Measurements from ENCODE around the gene DYNLRB1.

DNA sequence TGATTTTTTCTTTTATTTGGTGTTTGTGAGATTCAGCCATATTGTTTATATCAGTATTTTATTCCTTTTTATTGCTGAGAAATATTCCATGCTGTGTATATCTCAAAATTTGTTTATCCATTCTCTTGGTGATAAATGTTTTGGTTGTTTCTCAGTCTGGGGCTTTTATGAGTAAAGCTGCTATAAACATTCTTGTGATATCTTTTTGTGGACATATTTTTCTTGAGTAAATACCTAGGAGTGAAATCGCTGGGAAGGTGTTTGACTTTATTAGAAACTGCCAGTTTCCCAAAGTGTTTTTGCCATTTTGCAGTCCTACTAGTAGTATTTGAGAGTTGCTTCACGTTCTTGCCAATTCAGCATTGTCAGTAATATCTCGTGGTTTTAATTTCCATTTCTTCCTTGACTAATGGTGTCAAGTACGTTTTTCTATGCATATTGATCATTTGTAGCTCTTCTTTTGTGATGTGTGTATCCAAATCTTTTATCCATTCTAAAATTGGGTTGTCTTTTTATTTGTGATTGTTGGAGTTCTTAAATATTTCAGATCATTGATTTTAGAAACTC is 31.1 kb upstream of the DYNLRB1 start:
- TF ChIP-seq POLR2AphosphoS5 (IDR thresholded peaks at IDR 0.05; ENCODE audit: low read depth, low read length) (no peak), TAF1 (IDR thresholded peaks at IDR 0.05; ENCODE audit: borderline replicate concordance, low read depth, low read length) (no peak)

All from GM12892 (cell line).